ENCODE data around the gene SPCS3.

Gene SPCS3

DNA sequence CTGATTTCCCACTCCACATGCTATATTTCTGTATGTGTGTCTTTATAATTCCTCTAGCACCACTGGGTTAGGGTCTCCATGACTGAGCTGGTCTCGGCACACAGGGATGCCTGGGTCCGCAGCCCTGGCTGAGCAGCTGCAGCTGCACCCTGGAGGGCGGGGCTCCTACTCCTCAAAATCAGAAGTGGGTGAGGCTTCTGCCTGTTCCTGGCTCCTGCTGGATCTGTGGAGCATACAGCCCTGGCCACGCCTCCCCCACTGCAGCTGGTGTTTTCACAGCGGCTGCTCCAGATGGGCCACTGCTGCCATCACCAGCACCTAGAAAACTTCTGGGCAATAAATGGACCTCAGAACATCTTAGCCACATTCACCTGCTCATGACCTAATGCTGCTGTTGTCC is 30.9 kb downstream of the SPCS3 start:
- no peak for DNase-seq

DNA sequence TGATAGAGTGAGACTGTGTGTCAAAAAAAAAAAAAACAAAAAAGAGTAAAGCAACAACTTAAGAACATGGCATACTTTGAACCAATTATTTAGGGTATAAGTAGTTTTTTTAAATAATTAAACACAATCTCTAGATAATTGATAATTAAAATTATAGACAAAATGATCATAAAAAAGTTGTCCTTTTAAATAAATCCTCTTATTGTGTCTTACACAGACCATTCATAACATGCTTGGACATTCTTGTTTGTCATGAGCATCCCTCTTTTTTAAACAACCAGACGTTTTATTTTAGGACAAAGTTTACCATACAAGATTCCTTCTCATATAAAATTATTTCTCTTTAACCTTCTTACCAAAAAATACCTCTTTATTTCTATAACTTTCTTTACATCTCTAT is 35.1 kb downstream of the SPCS3 start:
- no peak for DNase-seq

DNA sequence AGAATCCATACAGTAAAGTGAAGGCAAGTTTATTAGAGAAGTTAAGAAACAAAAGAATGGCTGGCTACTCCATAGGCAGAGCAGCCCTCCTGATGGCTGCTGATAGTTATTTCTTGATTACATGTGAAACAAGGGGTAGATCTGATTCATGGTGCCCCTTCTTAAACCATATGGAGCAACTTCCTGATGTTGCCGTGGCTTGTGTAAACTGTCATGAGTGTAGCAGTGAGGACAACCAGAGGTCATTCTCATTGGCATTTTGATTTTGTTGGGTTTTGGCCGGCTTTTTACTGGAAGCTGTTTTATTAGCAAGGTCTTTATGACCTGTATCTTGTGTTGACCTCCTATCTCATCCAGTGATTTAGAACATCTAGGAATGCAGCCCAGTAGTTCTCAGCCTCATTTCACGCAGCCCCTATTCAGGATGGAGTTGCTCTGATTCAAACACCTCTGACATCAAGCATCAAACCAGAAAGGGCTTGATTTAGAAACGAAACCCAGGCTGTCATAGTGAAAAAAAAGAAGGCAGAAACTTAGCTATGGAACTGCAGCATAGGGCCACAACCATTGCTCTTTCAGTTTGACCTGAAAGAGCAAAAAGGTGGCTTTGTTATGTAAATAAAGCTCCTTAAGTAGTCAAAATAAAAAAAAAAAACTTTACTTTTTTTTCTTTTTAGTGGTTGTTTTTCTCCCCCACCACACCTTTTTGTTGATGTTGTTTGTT is 37.8 kb downstream of the SPCS3 start:
- no peak for DNase-seq

DNA sequence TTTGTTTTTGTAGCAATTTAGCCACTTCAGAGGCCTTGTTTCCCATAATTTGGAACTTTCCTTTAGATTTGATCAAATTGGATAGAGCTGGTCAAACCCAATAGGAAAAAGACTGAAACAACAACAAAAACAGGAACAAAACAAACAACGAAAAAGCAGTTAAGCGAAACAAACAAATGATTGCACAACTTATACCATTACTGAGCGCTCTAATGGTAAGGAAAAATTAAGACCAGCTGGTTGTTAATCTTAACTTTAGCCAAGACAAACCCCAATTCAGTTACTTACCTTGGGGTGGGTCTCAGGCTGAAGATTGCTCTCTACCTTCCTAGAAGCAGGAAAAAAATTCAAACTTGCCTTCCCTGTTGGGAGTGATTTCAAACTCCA is 38.3 kb downstream of the SPCS3 start:
- no peak for DNase-seq

DNA sequence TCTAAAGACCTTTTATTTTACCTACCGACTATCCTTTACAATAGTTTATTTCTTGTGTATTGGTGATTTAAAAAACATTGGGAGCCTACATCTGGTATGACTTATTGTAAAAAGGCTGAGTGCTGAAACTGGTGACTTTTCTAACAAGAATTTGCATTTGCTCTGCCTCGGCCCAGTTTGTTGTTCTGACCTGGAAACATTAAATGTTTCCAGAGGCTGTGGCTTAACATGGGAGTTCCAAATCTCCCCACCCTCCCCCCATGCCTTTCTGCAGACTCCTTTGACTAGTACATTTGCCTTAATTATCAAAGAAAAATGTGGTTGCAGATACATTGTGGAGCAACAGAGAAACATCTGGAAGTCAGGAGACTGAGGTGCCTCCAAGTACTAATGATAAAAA is 39.8 kb downstream of the SPCS3 start:
- no peak for DNase-seq

DNA sequence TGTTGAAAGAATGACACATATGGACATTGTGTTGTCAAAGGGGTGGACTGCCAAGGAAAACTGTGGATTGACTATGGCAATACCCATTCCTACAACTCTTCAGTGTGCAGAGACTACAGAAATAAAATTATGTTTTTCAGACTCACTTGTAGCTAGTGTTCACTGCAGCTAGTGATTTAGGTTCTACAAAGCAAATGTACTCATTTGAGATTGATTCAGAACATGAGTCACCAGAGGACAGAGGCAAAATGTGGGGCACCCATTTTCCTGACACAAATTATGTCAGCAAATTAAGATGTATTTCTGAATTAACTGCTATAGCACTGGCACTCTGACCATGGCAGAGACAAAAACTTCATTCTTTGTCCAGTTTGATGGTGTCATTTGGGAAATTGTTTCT is 40.7 kb downstream of the SPCS3 start:
- no peak for DNase-seq

DNA sequence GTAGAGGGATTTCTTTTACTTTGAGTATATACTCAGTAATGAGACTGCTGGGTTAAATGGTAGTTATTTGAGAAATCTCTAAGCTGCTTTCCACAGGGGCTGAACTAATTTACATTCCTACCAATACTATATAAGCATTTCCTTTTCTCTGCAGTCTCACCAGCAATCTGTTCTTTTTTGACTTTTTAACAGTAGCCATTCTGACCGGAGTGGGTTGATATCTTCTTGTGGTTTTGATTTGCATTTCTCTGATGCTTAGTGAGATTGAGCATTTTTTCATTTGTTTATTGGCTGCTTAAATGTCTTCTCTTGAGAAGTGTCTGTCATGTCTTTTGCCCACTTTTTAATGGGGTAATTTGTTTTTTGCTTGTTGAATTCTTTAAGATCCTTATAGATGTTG is 43.3 kb downstream of the SPCS3 start:
- DNase-seq: no peak

DNA sequence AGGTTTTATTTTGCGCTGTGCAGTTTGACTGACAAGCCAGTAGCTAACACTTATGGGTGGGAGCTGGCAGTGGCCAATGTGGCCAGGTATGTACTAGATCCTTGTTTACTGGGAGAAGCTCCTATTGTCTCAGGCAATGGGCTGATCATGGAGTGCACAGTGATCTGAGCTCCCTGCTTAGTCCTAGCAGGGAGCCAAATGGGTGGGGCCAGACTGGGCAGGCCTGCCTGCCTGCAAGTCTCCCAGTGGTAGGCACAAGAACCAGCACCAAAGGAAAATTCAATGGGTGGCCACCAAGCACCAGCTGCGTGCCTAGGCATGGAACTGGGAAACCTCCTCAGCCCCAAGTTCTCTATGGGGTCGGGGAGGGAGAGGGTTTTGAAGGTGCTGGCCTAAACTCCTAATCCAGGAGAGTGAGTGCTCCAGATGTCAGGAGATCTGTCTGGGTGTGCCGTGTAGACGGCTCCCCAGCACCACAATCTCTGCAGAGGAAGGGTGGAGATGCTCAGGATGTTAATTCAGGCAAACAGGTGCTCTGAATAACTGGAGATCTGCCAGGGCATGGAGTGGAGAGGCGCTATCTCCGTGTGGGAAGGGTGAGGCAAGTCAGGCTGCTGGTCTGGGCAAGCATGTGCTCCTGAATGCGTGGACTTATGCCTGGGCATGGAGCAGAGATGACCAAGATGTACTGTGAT is 48.2 kb downstream of the SPCS3 start:
- no peak for DNase-seq

DNA sequence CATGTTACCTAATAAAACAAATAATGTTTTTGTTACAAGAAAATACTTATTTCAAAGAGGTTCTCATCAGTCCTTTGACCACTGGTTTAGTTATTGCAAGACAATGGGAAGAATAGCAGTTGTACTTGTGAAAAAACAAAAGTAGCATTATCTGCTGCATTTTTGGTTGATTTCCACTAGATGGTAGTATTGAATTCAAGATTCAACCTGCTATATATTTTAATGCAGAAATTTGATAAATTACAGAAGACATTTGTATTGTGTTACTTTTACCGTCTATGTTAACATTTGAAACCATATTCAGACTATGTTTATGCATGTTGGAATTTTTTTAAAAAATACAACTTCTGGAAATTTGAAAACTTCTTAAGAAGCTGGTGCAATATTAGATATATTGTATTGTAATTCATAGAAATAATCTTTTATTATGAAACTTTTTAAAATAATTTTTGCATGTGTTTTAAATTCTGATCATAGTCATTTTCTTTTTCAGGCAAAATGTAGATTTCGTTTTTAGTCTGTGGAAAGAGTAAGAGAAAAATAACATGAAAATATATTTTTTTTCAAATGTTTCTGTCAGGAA is 56.4 kb downstream of the SPCS3 start:
- DNase-seq: no peak

DNA sequence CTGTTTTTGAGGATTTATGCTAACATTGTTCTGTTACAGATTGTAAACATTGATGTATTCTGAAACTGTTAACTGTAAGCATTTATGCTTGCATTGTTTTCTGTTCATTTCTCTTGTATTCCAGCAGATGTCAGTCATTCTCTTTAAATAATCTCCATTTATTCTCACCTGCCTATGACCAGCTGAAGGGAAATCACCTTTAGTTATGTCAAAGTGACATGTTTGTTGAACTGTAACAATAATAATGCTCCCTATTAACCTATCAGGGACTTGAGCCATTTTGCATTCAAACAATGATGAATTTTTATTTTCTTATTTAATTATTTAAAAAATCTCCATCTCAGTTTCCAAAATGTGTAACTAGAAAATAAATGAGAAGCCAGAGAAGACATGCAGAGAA is 58.0 kb downstream of the SPCS3 start:
- DNase-seq: no peak

DNA sequence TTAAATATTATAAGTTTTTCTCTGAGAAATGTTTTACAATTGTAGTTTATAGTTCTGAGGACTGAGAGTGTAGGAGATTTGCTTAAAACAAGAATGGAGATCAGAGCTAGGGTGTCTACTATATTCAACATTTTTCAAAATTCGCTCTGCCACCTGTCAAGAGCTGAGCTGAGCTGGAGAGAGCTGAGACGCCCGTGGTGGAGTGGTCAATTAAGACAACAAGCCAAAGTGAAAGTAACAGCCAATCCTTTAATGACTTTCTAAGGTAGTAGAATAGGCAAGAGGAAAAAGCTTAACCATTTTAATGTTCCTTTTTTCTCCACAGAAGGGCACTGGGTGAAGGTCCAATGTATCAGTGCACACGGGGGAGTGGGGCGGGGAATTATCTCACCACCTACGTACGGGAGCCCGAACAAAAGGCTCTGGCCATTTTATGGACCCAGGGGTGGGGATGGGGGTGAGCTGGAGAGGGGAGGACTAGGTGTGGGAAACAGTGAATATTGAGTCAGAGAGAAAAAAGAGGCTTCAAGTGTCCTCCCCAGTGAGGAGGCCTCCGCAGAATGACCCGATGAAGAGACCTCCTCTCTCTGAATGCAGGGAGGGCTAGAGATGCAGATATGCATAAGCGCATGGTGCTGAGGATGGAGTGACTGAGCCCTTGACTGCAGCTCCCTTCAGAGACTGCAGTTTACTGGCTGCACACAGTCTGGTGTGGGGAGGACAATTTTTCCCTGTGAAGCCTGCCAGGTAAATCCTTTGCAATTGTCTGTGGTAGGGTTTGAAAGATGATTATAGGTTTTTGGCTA is 60.8 kb downstream of the SPCS3 start:
- no peak for DNase-seq

Data from activated naive CD4-positive, alpha-beta T cell (primary cell).